Endothelial cell of umbilical vein (primary cell): ENCODE data around the gene METTL13. TPM values are rescaled to one million over a fixed set of nuclear protein-coding genes. Genes with fewer than 3 reads are reported as not detected.

ENCODE experiments used
- BruUV-seq: library from RNA; stranded (reverse); fragments of 400-500 nt; replicated peaks from 2 replicates; lab custom pipeline; 2021; lab: Mats Ljungman, UMichigan
- CTCF ChIA-PET: fragments of 300-600, 350-600 bp; sonication (Branson Sonifier 250); formaldehyde crosslinking; loops from one replicate; lab custom pipeline; 2021; ENCODE audit warnings: antibody characterized with exemption, inconsistent platforms; lab: Charles Lee
- POLR2A ChIA-PET: fragments of 300-600, 350-600 bp; sonication (Branson Sonifier 250); formaldehyde crosslinking; loops from one replicate; lab custom pipeline; 2021; ENCODE audit warnings: antibody characterized with exemption, inconsistent platforms; lab: Charles Lee
- DNase-seq: peaks from one replicate; pipeline ENCODE4 v3.0.0-alpha.2; 2011; ENCODE audit warnings: low read depth, low spot score
- FAIRE-seq: peaks from 2 replicates; lab custom pipeline; 2011; peaks lifted over from hg19 to GRCh38; lab: Jason Lieb, UNC
- H2AFZ ChIP-seq: 2 replicates; pipeline ENCODE4 v1.6.0; 2012; ENCODE audit warnings: low read depth, low read length, control low read depth, inconsistent platforms
- H3K27ac ChIP-seq: 2 replicates; pipeline ENCODE4 v1.5.1; 2011; ENCODE audit warnings: low read depth, mild to moderate bottlenecking, control low read depth, low read length, moderate library complexity; ENCODE audit not compliant: insufficient read depth
- H3K27me3 ChIP-seq, 2 experiments: 2 replicates each; pipeline versions ENCODE4 v1.6.0 to v1.6.1; 2011; ENCODE audit warnings: low read length in 2 of 2, mixed read lengths in 1 of 2; ENCODE audit not compliant: control insufficient read depth in 2 of 2, insufficient read depth in 2 of 2
- H3K36me3 ChIP-seq, 2 experiments: 2 replicates in 1 of 2; 3 replicates in 1 of 2; pipeline ENCODE4 v1.5.1; 2011; ENCODE audit warnings: low read length in 2 of 2, mild to moderate bottlenecking in 1 of 2, moderate library complexity in 1 of 2; ENCODE audit not compliant: control insufficient read depth in 2 of 2, insufficient read depth in 2 of 2; ENCODE audit errors: extremely low read depth in 1 of 2
- H3K4me1 ChIP-seq: 3 replicates; pipeline ENCODE4 v1.5.1; 2011; ENCODE audit warnings: mild to moderate bottlenecking, low read length; ENCODE audit not compliant: control insufficient read depth, insufficient read depth; ENCODE audit errors: extremely low read depth
- H3K4me2 ChIP-seq: 2 replicates; pipeline ENCODE4 v1.6.1; 2011; ENCODE audit warnings: low read length, control low read depth, mixed read lengths; ENCODE audit not compliant: insufficient read depth
- H3K4me3 ChIP-seq, 3 experiments: fragments of 200-600 bp in 1 of 3; sonication (generic), shearing (Covaris generic) in 1 of 3; replicated peaks in 1 of 3; 2 replicates each; pipeline ENCODE4 v1.5.1; 2011 to 2016; ENCODE audit warnings: control low read depth in 3 of 3, low read length in 3 of 3, mild to moderate bottlenecking in 2 of 3, inconsistent platforms in 1 of 3, low read depth in 1 of 3, moderate library complexity in 1 of 3; ENCODE audit not compliant: insufficient read depth in 1 of 3
- H3K79me2 ChIP-seq: 2 replicates; pipeline ENCODE4 v1.6.0; 2012; ENCODE audit warnings: low read length, inconsistent platforms; ENCODE audit not compliant: control insufficient read depth, insufficient read depth
- H3K9ac ChIP-seq: replicated peaks from 2 replicates; pipeline ENCODE3; 2011; ENCODE audit warnings: low read length, control low read depth; ENCODE audit not compliant: insufficient read depth; ENCODE audit errors: extremely low read depth
- H3K9me1 ChIP-seq: replicated peaks from 3 replicates; pipeline ENCODE4 v1.6.0; 2011; ENCODE audit warnings: mild to moderate bottlenecking, low read length; ENCODE audit not compliant: control insufficient read depth, insufficient read depth; ENCODE audit errors: extremely low read depth
- H3K9me3 ChIP-seq: replicated peaks from 2 replicates; pipeline ENCODE4 v1.5.1; 2012; ENCODE audit warnings: low read length, inconsistent platforms; ENCODE audit not compliant: control insufficient read depth, insufficient read depth
- H4K20me1 ChIP-seq: replicated peaks from 2 replicates; pipeline ENCODE3; 2011; ENCODE audit warnings: mild to moderate bottlenecking, low read length; ENCODE audit not compliant: control insufficient read depth, insufficient read depth; ENCODE audit errors: extremely low read depth
- EZH2 ChIP-seq: IDR thresholded peaks from 2 replicates; pipeline ENCODE4 v1.6.1; 2012; ENCODE audit warnings: borderline replicate concordance, low read depth, mild to moderate bottlenecking, moderate library complexity, low read length, inconsistent platforms; ENCODE audit not compliant: severe bottlenecking
- FOS ChIP-seq: IDR thresholded peaks from 2 replicates; pipeline ENCODE4 v1.6.1; 2011; ENCODE audit warnings: mild to moderate bottlenecking, low read length, moderate library complexity, borderline replicate concordance; ENCODE audit not compliant: insufficient read depth
- GATA2 ChIP-seq: IDR thresholded peaks from 2 replicates; pipeline ENCODE4 v1.7.0; 2011; ENCODE audit warnings: low read depth, mild to moderate bottlenecking, moderate library complexity, mixed read lengths, low read length; ENCODE audit not compliant: insufficient read length, insufficient read depth
- JUN ChIP-seq: IDR thresholded peaks from 2 replicates; pipeline ENCODE4 v1.6.1; 2011; ENCODE audit warnings: borderline replicate concordance, low read depth; ENCODE audit not compliant: insufficient read length, insufficient read depth
- MYC ChIP-seq: IDR thresholded peaks from one replicate; pipeline ENCODE4 v1.6.1; 2011; ENCODE audit warnings: mild to moderate bottlenecking, low read depth, low read length
- POLR2A ChIP-seq: IDR thresholded peaks from 2 replicates; pipeline ENCODE4 v1.6.1; 2012; ENCODE audit warnings: low read depth, mild to moderate bottlenecking, control low read depth, low read length
- POLR2AphosphoS5 ChIP-seq: IDR thresholded peaks from 2 replicates; pipeline ENCODE4 v1.6.1; 2012; ENCODE audit warnings: low read depth, mild to moderate bottlenecking, control low read depth, low read length, moderate library complexity; ENCODE audit not compliant: insufficient read depth
- dilution Hi-C: fragments of 300-500 bp; cut with MboI; formaldehyde crosslinking; loops from one replicate; pipeline ENCODE4 v1.15.0; 2019; ENCODE audit warnings: low sequenced_read_pairs; ENCODE audit not compliant: extremely low pct_ligation_motif_present
- intact Hi-C: fragments of 100-400 bp; cut with micrococcal nuclease; formaldehyde crosslinking; loops from one replicate; pipeline ENCODE4 v1.10.0; 2022
- polyA plus RNA-seq, 4 experiments: library from polyadenylated mRNA; depleted of rRNA in 3 of 4; stranded (reverse) in 3 of 4; unstranded in 1 of 4; fragments of >200 nt; gene quantifications; 2 replicates each; pipeline versions ENCODE4 v1.2.1 to v1.2.3, GENCODE V29; 2011 to 2012; ENCODE audit warnings: missing spikeins in 1 of 4
- total RNA-seq: library from RNA; stranded (reverse); gene quantifications from 2 replicates; pipeline ENCODE4 v1.2.3, GENCODE V29; 2021
- TF ChIP-seq, protein P1 (sequence below), 2 donors: IDR thresholded peaks; 1 replicate in 1 of 2; 2 replicates in 1 of 2; pipeline ENCODE4 v1.5.1; 2011; ENCODE audit warnings: low read length in 2 of 2, mild to moderate bottlenecking in 2 of 2, moderate library complexity in 2 of 2, control low read depth in 1 of 2, inconsistent platforms in 1 of 2, low read depth in 1 of 2; ENCODE audit not compliant: insufficient read depth in 1 of 2; ENCODE audit errors: extremely low read depth in 1 of 2
- TF ChIP-seq, protein P2 (sequence below): IDR thresholded peaks from 2 replicates; pipeline ENCODE4 v1.6.1; 2011; ENCODE audit not compliant: insufficient read depth, insufficient read length

METTL13 gene
- total and polyA plus RNA-seq, 2 donors (not counting 3 experiments of a cell fraction or from before 2014, with no cell fraction given), result 21.2 to 26.5 TPM

DNA sequence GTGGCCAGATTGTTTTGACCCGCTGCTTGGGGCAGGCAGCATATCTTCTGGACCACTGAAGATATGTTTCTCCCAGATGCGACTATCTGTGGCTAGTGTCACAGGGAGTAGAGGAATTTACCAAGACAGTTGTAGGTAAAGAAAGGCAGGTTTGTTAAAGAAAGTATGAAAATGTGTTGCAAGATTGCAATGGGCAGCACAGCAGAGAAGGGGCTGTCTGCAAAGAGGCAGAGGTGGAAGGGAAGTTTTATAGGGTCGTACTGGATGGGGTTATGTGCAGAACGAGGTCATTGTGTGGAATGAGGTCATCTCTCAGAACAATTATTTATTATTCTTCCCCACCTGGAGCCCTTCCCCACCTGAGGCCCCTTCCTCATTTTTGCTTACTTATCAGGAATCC is 24.6 kb upstream of the METTL13 start:
- Histone ChIP-seq H4K20me1 (no peaks in the 10 kb centered on the region), H3K27me3 (peaks cover 2 to 13% of the 10 kb centered on the region in 2 experiments), H3K36me3 (no peaks in the 10 kb centered on the region), H3K79me2 (no peaks in the 10 kb centered on the region), H3K9me3 (no peaks in the 10 kb centered on the region), H3K9ac (no peak overlapping the region), H3K4me1 (no peaks in the 10 kb centered on the region), H3K4me2 (no peak overlapping the region), H3K27ac (no peak overlapping the region), H3K9me1 (no peaks in the 10 kb centered on the region), H3K4me3 (no peak overlapping the region), H2AFZ (no peak overlapping the region)
- dilution Hi-C loops (no loop called here), intact Hi-C loops (no loop called here)
- no peak for FAIRE-seq
- TF ChIP-seq EZH2, result no peak
- TF ChIP-seq POLR2AphosphoS5, result no peak
- no peak for DNase-seq
- CTCF ChIA-PET, result no interaction called here
- BruUV-seq, result no TSS peak
- POLR2A ChIA-PET, result no interaction called here

DNA sequence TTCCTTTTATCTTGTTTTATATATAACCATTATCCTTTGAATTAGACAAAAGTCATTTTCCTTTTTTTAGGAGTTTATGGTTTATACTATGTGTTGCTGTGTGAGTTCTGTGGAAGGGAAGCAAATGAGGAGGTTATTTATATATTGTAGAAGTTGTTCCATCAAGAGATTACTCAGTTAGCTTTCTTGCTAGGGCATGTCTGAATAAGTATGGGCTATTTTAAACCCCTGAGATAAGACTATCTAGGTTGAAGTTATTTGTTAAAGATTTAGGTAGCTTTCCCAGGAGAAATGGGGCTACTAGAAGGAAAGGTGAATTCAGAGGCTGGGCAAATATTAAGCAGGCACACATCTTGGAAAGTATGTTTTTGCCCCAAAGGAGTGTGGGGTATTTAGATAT is 23.4 kb upstream of the METTL13 start:
- Histone ChIP-seq H3K27ac (no peak overlapping the region), H3K27me3 (peaks cover 2 to 13% of the 10 kb centered on the region in 2 experiments), H3K9me1 (no peaks in the 10 kb centered on the region), H3K4me1 (no peaks in the 10 kb centered on the region), H3K36me3 (no peaks in the 10 kb centered on the region), H2AFZ (no peak overlapping the region), H4K20me1 (no peaks in the 10 kb centered on the region), H3K4me2 (no peak overlapping the region), H3K79me2 (no peaks in the 10 kb centered on the region), H3K4me3 (no peak overlapping the region), H3K9me3 (no peaks in the 10 kb centered on the region), H3K9ac (no peak overlapping the region)
- intact Hi-C loops, result no loop called here
- FAIRE-seq, result no peak
- BruUV-seq, result no TSS peak
- ChIA-PET POLR2A (no interaction called here), CTCF (interaction anchor here (1.5 kb wide), 1 partner anchor 113 kb away, joined by 3 read pairs; no protein-coding TSS in a partner anchor)
- TF ChIP-seq, protein P1, sequence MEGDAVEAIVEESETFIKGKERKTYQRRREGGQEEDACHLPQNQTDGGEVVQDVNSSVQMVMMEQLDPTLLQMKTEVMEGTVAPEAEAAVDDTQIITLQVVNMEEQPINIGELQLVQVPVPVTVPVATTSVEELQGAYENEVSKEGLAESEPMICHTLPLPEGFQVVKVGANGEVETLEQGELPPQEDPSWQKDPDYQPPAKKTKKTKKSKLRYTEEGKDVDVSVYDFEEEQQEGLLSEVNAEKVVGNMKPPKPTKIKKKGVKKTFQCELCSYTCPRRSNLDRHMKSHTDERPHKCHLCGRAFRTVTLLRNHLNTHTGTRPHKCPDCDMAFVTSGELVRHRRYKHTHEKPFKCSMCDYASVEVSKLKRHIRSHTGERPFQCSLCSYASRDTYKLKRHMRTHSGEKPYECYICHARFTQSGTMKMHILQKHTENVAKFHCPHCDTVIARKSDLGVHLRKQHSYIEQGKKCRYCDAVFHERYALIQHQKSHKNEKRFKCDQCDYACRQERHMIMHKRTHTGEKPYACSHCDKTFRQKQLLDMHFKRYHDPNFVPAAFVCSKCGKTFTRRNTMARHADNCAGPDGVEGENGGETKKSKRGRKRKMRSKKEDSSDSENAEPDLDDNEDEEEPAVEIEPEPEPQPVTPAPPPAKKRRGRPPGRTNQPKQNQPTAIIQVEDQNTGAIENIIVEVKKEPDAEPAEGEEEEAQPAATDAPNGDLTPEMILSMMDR (IDR thresholded peaks at IDR 0.05; ENCODE audit: extremely low read depth in 1 of 2, insufficient read depth in 1 of 2, low read depth in 1 of 2, low read length in 2 of 2), result no peak
- TF ChIP-seq POLR2A (no peak), EZH2 (no peak), JUN (no peak), GATA2 (no peak), MYC (no peak), POLR2AphosphoS5 (no peak), FOS (no peak)
- TF ChIP-seq, protein P2, sequence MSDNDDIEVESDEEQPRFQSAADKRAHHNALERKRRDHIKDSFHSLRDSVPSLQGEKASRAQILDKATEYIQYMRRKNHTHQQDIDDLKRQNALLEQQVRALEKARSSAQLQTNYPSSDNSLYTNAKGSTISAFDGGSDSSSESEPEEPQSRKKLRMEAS, result no peak
- DNase-seq, result no peak
- dilution Hi-C loops, result no loop called here
